ENCODE results near the gene MATK.

MATK gene

DNA sequence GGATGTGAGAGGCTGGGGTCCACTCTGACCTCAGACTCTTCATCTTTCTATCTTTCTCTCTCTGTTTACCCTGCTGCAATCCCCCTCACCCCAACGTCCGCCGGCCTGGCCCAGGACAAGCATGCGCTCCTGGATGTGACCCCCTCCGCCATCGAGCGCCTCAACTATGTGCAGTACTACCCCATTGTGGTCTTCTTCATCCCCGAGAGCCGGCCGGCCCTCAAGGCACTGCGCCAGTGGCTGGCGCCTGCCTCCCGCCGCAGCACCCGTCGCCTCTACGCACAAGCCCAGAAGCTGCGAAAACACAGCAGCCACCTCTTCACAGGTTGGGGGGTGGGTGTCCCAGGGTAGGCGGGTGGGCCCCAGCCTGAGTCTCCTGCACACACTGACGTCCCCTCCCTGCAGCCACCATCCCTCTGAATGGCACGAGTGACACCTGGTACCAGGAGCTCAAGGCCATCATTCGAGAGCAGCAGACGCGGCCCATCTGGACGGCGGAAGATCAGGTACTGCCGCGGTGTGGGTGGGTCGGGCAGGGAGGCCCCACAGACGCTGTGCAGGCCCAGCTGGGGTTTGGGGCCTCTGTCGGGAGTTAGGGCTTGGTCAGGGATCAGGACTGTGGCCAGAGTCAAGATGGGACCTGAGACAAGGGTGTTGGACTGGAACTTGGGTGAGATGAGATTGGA, 39.7 kb downstream of the MATK start:
- DNase-seq = no peak

DNA sequence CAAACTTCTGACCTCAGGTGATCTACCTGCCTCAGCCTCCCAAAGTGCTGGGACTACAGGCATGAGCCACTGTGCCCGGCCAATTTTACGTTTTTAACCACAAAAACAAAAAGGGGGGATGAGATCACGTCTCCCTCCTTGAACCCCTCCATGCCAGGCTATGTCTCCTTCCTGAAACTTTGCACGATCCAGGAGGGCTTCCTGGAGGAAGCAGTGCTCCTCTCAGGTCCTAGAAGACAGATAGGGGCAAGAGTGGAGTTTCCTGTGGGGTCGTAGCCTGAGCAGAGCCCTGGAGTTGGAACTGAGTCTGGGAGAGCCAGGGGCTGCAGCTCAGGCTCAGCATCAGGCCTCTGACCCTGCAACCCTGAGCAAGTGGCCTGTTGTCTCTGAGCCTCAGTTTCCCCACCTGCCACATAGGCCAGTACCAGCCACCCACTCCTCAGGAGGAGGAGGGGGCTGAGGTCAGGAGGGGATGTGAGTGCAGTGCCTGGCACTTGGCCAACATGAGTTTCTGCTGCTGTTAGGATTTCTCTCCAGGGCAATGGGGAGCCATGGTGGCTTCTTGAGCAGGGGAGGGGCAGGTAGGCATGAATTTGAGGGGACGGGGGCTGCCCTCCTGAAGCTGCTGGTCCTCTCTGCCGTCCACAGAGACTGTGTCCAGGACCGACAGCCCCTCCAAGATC, 40.7 kb downstream of the MATK start:
- no peak for DNase-seq

DNA sequence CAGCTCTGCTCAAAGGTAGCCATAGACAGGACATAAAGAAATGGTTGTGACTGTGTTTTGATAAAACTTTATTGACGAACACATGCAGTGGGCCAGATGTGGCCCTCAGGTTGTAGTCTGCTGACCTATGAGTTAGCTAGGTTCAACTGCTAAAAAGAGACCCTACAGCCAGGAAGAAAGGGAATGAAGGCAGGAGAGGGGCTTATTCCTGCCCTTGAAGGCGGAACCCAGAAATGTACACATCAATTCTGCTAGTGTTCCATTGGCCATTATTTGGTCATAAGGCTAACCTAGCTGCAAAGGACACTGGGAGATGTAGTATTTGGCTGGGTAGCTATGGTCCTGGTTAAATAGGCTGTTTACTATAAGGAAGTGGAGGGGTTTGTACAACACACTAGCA, 42.7 kb downstream of the MATK start:
- DNase-seq = no peak

DNA sequence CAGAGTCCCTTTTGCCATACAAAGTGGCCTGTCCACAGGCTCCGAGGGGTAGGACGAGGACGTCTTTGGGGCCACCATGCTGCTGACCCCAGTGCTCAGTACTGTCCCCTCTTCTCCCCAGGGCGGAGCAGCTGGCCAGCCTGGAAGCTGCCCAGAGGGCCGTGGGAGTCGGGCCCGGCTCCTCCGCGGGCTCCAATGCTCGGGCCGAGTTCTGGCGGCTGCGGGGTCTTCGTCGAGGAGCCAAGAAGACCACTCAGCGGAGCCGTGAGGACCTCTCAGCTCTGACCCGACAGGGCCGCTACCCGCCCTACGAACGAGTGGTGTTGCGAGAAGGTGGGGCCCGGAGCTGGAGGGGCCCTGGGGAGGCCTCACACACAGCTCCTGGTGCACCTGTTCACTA, 45.8 kb downstream of the MATK start:
- no peak for DNase-seq

DNA sequence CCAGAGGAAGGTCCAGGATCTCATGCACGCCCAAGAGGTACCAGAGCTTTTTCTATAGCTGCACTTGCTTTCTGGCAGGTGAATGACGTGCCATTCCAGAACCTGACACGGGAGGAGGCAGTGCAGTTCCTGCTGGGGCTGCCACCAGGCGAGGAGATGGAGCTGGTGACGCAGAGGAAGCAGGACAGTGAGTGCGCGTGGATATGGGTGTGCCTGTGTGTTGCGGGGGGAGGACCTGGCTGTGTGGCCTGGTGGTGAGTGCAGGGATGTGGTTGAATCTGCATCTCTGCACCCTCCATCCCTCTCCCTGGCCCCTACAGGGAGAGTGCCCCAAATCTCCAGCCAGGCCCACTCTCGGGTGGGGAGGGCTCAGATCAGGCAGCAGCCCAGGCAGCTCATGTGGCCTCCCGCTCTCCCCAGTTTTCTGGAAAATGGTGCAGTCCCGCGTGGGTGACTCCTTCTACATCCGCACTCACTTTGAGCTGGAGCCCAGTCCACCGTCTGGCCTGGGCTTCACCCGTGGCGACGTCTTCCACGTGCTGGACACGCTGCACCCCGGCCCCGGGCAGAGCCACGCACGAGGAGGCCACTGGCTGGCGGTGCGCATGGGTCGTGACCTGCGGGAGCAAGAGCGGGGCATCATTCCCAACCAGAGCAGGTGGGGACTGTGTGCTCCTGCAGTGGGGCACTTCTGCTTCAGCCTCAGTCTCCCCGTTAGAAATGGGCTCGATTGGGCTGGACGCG, 47.5 kb downstream of the MATK start:
- no peak for DNase-seq

DNA sequence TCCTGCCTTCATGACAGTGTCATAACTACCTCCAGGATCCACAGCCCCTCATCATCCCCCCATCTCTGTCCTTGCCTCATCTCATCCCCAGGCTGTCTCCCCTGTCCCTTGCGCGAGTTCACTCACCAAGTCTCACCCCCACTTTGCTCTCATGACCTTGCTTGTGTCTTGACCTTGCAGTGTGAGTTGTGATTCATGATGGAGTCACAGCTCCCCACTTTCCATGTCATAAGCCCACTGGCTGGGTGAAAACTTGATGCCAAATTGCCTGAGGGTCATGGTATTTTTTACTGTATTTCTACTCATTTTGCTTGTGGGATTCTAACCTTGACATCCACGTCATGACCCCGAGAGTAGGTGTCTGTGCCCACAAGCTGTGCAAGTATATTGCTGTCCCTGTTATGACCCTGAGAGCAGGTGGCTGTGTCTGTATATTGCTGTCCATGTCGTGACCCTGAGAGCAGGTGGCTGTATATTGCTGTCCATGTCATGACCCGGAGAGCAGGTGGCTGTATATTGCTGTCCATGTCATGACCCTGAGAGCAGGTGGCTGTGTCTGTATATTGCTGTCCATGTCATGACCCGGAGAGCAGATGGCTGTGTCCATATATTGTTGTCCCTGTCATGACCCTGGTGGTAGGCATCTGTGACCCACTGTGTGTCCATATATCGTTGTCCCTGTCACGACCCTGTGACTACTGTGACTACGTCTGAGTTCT, 48.5 kb downstream of the MATK start:
- DNase-seq = no peak

DNA sequence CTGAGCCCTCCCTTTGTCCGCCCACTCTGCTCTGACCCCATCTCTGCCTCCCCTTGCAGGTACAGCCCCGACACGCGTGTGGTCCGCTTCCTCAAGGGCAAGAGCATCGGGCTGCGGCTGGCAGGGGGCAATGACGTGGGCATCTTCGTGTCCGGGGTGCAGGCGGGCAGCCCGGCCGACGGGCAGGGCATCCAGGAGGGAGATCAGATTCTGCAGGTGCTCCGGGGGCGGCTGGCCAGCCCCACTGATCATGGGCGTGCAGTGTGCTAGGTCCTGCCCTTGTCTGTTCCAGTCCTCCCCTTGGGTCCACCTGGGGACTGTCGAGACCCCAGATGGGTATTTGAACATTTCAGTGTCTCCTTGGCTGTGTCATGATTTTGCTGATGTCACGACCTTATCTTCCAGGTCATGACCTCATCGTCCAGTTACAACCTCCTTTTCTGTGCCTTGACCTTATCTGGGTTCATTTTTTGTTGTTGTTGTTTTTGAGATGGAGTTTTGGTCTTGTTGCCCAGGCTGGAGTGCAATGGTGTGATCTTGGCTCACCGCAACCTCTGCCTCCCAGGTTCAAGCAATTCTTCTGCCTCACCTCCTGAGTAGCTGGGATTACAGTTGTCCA, 50.0 kb downstream of the MATK start:
- DNase-seq = no peak

DNA sequence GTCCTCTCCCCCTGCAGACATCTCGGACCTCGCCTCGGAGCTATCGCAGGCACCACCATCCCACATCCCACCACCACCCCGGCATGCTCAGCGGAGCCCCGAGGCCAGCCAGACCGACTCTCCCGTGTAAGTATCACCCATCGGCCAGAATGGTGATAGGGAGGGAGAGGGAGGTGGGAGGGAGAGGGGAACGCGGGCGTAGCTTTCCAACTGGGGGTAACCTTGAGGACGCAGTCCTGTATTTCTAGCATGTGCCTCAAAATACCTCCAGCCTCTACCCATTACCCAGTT, 51.9 kb downstream of the MATK start:
- no peak for DNase-seq

DNA sequence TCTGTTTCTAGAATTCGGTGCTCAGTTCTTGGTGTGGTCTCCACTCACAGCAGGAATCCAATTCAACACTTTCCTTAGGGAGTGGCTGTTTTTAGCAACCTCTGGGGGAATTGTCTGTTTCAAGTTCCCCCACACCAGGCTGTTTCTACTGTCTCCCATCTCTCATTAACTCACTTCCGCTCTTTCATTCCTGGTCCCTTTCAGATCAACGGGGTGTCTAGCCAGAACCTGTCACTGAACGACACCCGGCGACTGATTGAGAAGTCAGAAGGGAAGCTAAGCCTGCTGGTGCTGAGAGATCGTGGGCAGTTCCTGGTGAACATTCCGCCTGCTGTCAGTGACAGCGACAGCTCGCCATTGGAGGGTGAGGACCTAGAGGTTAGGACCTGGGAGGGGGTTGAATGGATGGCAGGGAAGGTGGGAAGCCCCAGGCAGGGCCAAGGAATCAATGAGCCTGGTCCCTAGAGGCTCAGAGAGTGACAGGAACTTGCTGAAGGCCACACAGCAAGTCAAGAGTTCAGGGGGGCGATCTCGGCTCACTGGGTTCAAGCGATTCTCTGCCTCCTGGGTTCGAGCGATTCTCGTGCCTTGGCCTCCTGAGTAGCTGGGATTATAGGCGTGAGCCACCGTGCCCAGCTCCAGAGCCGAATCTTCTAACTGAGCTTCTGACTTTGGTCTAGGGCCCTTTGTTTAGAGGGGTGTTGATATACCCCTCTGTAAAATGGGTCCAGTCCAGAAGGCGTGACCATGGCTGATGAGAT, 52.5 kb downstream of the MATK start:
- no peak for DNase-seq

DNA sequence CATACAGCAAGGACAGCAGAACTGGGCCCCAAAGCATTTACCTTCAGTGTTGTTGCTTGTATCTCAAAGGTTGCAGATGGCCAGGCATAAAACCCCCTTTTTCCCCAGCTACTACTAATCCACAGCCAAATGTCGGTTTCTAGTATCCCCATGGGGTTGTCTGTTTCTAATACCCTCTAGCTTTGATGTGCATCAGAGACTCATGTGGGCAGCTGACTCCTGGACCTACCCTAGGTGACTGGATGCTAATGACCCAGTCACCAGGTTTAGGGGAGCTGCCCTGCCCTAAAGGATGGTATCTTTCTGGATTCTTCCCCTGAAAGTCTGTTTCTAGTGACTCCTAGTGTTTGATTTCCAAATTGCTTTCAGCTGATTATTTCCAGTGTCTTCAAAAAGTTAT, 54.1 kb downstream of the MATK start:
- no peak for DNase-seq

DNA sequence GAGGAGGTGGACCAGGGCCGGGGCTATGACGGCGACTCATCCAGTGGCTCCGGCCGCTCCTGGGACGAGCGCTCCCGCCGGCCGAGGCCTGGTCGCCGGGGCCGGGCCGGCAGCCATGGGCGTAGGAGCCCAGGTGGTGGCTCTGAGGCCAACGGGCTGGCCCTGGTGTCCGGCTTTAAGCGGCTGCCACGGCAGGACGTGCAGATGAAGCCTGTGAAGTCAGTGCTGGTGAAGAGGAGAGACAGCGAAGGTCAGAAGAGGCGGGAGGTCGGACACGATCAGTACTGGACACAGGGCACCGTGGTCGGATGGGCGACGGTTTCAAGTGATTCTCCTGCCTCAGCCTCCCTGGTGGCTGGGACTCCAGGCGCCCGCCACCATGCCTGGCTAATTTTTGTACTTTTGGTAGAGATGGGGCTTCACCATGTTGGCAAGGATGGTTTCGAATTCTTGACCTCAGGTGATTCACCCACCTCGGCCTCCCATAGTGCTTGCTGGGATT, 55.7 kb downstream of the MATK start:
- DNase-seq = no peak
